DND-41 (cell line): ENCODE results near the gene WNK4.

ENCODE experiments used
- ATAC-seq: fragments of 200-7000 bp; cut with Tn5 transposase; 3 replicates; pipeline ENCODE4 v1.9.1; 2021; ENCODE audit warnings: low read depth; ENCODE audit not compliant: insufficient read depth
- DNase-seq: peaks from one replicate; pipeline ENCODE4 v3.0.0-alpha.2; 2020
- H2AFZ ChIP-seq: 2 replicates; pipeline ENCODE4 v1.6.0; 2012; ENCODE audit warnings: low read depth, low read length
- H3K27ac ChIP-seq: 2 replicates; pipeline ENCODE4 v1.5.1; 2012; ENCODE audit warnings: low read length, inconsistent platforms
- H3K27me3 ChIP-seq: fragments of 200-600 bp; sonication (generic); 2 replicates; pipeline ENCODE4 v1.6.0; 2012; ENCODE audit warnings: low read length, mild to moderate bottlenecking, inconsistent platforms; ENCODE audit not compliant: insufficient read depth, poor library complexity
- H3K36me3 ChIP-seq: 2 replicates; pipeline ENCODE4 v1.5.1; 2012; ENCODE audit warnings: low read length, inconsistent platforms; ENCODE audit not compliant: insufficient read depth
- H3K4me1 ChIP-seq: 2 replicates; pipeline ENCODE4 v1.5.1; 2012; ENCODE audit warnings: mild to moderate bottlenecking, low read length; ENCODE audit not compliant: insufficient read depth
- H3K4me2 ChIP-seq: 2 replicates; pipeline ENCODE4 v1.6.0; 2012; ENCODE audit warnings: mild to moderate bottlenecking, moderate library complexity, low read length, inconsistent platforms; ENCODE audit not compliant: insufficient read depth
- H3K4me3 ChIP-seq, 2 experiments: fragments of 200-600 bp in 1 of 2; shearing (Covaris generic) in 1 of 2; 2 replicates each; pipeline ENCODE4 v1.5.1; 2012 to 2016; ENCODE audit warnings: inconsistent platforms in 2 of 2, low read length in 2 of 2, mild to moderate bottlenecking in 2 of 2, low read depth in 1 of 2, moderate library complexity in 1 of 2
- H3K79me2 ChIP-seq: 2 replicates; pipeline ENCODE4 v1.6.0; 2012; ENCODE audit warnings: low read length, inconsistent platforms; ENCODE audit not compliant: insufficient read depth
- H3K9ac ChIP-seq: 2 replicates; pipeline ENCODE4 v1.6.0; 2012; ENCODE audit warnings: low read depth, mild to moderate bottlenecking, inconsistent platforms, low read length, moderate library complexity
- H3K9me3 ChIP-seq: 2 replicates; pipeline ENCODE4 v1.5.1; 2012; ENCODE audit warnings: low read length, moderate library complexity, mild to moderate bottlenecking, inconsistent platforms; ENCODE audit not compliant: insufficient read depth, severe bottlenecking
- H4K20me1 ChIP-seq: 2 replicates; pipeline ENCODE4 v1.6.0; 2012; ENCODE audit warnings: low read length; ENCODE audit not compliant: insufficient read depth
- CTCF ChIP-seq: IDR thresholded peaks from 2 replicates; pipeline ENCODE4 v1.5.1; 2012; ENCODE audit warnings: borderline replicate concordance, low read length, moderate library complexity, mild to moderate bottlenecking; ENCODE audit not compliant: poor library complexity, severe bottlenecking; ENCODE audit errors: extremely low read depth
- EZH2 ChIP-seq: IDR thresholded peaks from 3 replicates; pipeline ENCODE4 v1.6.1; 2012; ENCODE audit warnings: borderline replicate concordance, low read depth, mild to moderate bottlenecking, moderate library complexity, low read length, inconsistent platforms; ENCODE audit not compliant: severe bottlenecking

WNK4 gene

GRCh38 chr17:42844761-42845555 is 64.5 kb downstream of the WNK4 start:
- H4K20me1 ChIP-seq, result peaks cover 16% of the 10 kb centered on the region
- no peaks in the 10 kb centered on the region for H3K79me2 ChIP-seq
- no peak overlapping the region for H2AFZ ChIP-seq
- no peak for ATAC-seq
- no peak overlapping the region for H3K9ac ChIP-seq
- no peaks in the 10 kb centered on the region for H3K9me3 ChIP-seq
- H3K36me3 ChIP-seq, result peaks cover 48% of the 10 kb centered on the region
- DNase-seq, result no peak
- H3K27me3 ChIP-seq, result no peaks in the 10 kb centered on the region
- H3K4me1 ChIP-seq, result no peaks in the 10 kb centered on the region
- no peak overlapping the region for H3K27ac ChIP-seq
- TF ChIP-seq EZH2 (no peak), CTCF (no peak)
- no peak overlapping the region for H3K4me2 ChIP-seq
- no peak overlapping the region for H3K4me3 ChIP-seq

DNA sequence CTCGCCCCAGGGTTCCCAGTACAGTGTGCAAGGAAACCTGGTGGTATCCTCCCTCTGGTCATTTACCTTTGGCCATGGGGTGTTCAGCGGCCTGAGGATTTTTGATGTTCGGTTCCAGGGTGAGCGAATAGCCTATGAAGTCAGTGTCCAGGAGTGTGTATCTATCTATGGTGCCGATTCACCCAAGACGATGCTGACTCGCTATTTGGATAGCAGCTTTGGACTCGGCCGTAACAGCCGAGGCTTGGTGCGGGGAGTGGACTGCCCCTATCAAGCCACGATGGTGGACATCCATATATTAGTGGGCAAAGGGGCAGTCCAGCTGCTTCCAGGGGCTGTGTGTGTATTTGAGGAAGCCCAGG is 65.1 kb downstream of the WNK4 start:
- TF ChIP-seq CTCF, result no peak
- TF ChIP-seq EZH2, result no peak
- H3K4me2 ChIP-seq, result no peak overlapping the region
- H3K79me2 ChIP-seq, result no peaks in the 10 kb centered on the region
- peaks cover 48% of the 10 kb centered on the region for H3K36me3 ChIP-seq
- no peak overlapping the region for H2AFZ ChIP-seq
- no peaks in the 10 kb centered on the region for H3K9me3 ChIP-seq
- H4K20me1 ChIP-seq, result peaks cover 16% of the 10 kb centered on the region
- no peaks in the 10 kb centered on the region for H3K27me3 ChIP-seq
- no peaks in the 10 kb centered on the region for H3K4me1 ChIP-seq
- H3K4me3 ChIP-seq, result no peak overlapping the region
- DNase-seq (no peak), ATAC-seq (no peak)
- H3K9ac ChIP-seq, result no peak overlapping the region
- no peak overlapping the region for H3K27ac ChIP-seq

DNA sequence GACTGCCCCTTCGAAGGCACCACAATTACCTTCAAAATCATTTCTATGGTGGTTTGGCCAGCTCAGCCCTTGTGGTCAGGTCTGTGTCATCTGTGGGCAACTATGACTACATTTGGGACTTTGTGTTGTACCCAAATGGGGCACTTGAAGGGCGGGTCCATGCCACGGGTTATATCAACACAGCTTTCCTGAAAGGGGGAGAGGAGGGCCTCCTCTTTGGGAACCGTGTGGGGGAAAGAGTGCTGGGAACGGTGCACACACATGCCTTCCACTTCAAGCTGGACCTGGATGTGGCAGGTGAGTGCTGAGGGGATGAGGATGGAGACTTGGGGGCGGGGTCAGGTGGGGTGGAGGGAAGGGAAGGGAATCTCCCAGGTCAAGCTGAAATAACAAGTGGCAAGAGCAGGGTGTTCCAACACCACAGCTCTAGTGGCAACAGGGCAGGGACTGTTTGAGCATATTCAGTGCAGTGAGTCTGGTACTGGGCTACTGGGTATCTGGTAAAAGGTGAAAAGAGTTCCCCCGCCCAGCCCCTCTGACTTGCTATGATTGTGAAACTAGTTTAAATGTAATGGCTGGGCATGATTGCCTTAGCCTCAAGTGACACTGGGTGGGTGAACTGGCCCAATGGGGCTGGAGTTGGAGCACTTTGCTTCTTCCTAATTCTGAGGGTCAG is 65.6 kb downstream of the WNK4 start:
- TF ChIP-seq EZH2 (no peak), CTCF (no peak)
- no peaks in the 10 kb centered on the region for H3K79me2 ChIP-seq
- H3K4me3 ChIP-seq, result no peak overlapping the region
- no peaks in the 10 kb centered on the region for H3K27me3 ChIP-seq
- H3K4me1 ChIP-seq, result no peaks in the 10 kb centered on the region
- no peaks in the 10 kb centered on the region for H3K9me3 ChIP-seq
- DNase-seq, result no peak
- H3K9ac ChIP-seq, result no peak overlapping the region
- H3K27ac ChIP-seq, result no peak overlapping the region
- no peak for ATAC-seq
- no peak overlapping the region for H2AFZ ChIP-seq
- H4K20me1 ChIP-seq, result peaks cover 16% of the 10 kb centered on the region
- peaks cover 47% of the 10 kb centered on the region for H3K36me3 ChIP-seq
- H3K4me2 ChIP-seq, result no peak overlapping the region
